ENCODE measurements around the gene TNFAIP8. TPM values are rescaled to one million over a fixed set of nuclear protein-coding genes. Genes with fewer than 3 reads are reported as not detected.
A peak's percentile ranks its signal among the peaks of the same experiment; 100 is the strongest.
"Not testable (repeated sequence)": the region's sequence is repeated elsewhere in the genome, so short reads cannot be mapped to it uniquely, and the experiment has no call there.

TNFAIP8 gene
- total and polyA plus RNA-seq, 3 experiments from 2014 or later, result 207 to 311 (median 295) TPM

DNA sequence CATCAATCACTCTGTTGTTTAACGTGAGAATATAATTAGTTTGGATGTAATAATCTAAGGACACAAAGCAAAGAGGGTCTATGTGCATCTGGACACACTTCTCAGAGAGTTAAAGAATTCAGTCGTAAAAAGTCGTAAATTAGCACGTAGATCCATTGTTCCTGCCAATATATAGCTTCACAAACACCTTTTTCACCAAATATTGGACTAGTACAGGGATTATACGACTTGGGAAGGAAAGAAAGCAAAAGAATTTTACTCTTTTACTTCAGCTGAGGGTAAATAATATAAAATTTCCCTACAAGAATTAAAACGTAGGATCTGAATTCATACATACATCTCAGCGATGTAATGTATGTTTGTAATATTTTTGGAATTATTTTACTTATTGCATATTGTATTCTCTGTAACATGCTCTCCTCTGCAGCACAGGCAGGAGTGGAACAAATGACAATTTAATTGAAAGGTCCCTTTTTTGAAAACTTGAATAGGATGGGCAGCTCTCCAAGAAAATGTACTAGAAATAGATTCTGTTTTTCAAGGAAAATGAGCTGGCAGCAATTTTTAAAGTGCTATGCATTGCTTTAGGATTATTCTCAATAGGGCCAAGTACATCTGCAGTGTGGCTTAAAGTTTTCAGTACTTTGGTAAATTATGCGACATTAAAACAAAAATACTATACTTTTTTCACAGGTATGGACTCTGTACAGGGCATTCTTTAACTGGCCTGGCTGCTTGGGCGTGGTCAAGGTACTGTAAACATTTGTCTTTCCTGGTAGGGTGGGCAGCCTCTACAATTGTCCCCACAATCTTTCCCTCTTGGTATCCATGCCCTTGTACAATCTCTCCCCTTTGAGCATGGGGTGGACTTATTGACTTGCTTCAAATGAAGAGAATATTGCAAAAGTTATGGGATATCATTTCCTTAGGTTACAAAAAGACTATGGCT lies 56.7 kb downstream of the TNFAIP8 start:
- no peak overlapping the region for H3K27ac ChIP-seq (ENCODE audit: low read depth, low read length)
- no peaks in the 10 kb centered on the region for H3K9me3 ChIP-seq (ENCODE audit: low read length)
- H3K36me3 ChIP-seq (ENCODE audit: insufficient read depth, low read length), result no peaks in the 10 kb centered on the region
- no peak overlapping the region for H3K4me3 ChIP-seq (ENCODE audit: low read length)
- Mint-ChIP-seq H3K36me3 (no peaks in the 10 kb centered on the region), H3K27me3 (peaks cover 3 to 4% of the 10 kb centered on the region in 2 donors), H3K4me1 (peaks cover 12 to 23% (median 16%) of the 10 kb centered on the region in 3 donors), H3K4me3 (peak overlapping the region in 4 of 7 donors; percentile 22 to 83 (median 78)), H3K27ac (no peak overlapping the region), H3K9me3 (no peaks in the 10 kb centered on the region)
- ChIA-PET CTCF (interaction anchor here (0.7 to 6.7 kb wide), 52 partner anchors 8 to 429 kb away, joined by 3 to 82 read pairs (median 5); partner anchors contain the start of genes DMXL1, DTWD2 and TNFAIP8), POLR2A (interaction anchor here (0.6 to 1.2 kb wide), 3 partner anchors 139 to 424 kb away, joined by 3 to 5 read pairs (median 3); partner anchors contain the start of gene DTWD2)
- peaks cover 11% of the 10 kb centered on the region for H3K4me1 ChIP-seq (ENCODE audit: insufficient read depth, low read length)
- no peak for DNase-seq
- no peaks in the 10 kb centered on the region for H3K27me3 ChIP-seq (ENCODE audit: insufficient read depth, low read length, poor library complexity, severe bottlenecking)

DNA sequence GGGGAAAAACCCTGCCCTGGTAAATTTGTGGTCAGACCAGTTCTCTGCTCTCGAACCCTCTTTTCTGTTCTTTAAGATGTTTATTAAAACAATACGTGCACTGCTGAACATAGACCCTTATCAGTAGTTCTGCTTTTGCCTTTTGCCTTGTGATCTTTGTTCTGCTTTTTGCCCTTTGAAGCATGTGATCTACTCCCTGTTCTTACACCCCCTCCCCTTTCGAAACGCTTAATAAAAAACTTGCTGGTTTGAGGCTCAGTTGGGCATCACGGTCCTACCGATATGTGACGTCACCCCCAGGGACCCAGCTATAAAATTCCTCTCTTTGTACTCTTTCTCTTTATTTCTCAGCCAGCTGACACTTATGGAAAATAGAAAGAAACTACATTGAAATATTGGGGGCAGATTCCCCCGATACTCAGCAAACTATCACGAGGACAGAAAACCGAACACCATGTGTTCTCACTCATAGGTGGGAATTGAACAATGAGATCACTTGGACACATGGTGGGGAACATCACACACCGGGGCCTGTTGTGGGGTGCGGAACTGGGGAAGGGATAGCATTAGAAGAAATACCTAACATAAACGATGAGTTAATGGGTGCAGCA lies 58.4 kb downstream of the TNFAIP8 start:
- H3K27me3 Mint-ChIP-seq; H3K9me3 ChIP-seq (ENCODE audit: low read length); H3K4me3 ChIP-seq (ENCODE audit: low read length); H3K36me3 ChIP-seq (ENCODE audit: insufficient read depth, low read length); H3K27ac ChIP-seq (ENCODE audit: low read depth, low read length); POLR2A ChIA-PET; H3K27ac Mint-ChIP-seq; DNase-seq; H3K36me3 Mint-ChIP-seq; H3K9me3 Mint-ChIP-seq; H3K27me3 ChIP-seq (ENCODE audit: insufficient read depth, low read length, poor library complexity, severe bottlenecking); H3K4me3 Mint-ChIP-seq: not testable (repeated sequence)
- H3K4me1 Mint-ChIP-seq, result peaks cover 15 to 29% (median 19%) of the 10 kb centered on the region in 3 donors
- CTCF ChIA-PET, result interaction anchor here (0.6 to 6.7 kb wide), 5 partner anchors 76 to 426 kb away, joined by 3 to 82 read pairs (median 24); partner anchors contain the start of genes DMXL1 and DTWD2
- peaks cover 15% of the 10 kb centered on the region for H3K4me1 ChIP-seq (ENCODE audit: insufficient read depth, low read length)

DNA sequence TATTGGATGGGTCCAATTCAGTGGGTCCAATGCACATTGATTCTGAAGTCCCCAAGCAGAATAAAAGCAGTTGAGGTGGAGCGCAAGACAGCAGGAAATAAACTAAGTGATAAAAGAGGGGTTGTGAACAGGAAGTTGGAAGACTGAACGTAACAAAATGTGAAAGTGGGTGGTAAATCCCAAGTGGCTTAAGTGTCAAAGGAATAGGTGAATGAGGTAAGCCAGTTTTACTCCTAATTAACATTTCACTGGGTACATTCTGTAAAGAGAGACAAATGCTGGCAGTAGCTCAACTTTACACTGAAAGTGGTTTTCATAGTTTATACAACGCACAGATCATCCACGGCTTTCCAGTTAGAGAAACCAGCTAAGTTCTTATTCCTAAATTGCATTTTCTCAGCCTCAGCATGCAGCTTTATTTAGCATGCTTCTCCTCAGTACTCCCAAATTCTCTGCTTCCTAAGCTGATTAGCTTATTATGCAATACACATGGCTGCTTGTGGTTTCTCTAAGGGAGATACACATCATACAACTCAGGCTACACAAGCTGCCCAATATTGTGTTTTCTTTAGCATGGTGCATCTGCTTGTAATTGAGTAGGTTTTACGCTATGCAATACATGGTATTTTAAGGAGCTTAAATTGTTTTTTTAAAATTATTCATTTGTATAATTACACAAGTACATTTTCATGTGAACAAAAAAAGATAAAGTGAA lies 62.2 kb downstream of the TNFAIP8 start:
- no peaks in the 10 kb centered on the region for H3K9me3 Mint-ChIP-seq
- no peaks in the 10 kb centered on the region for H3K36me3 Mint-ChIP-seq
- H3K4me1 ChIP-seq (ENCODE audit: insufficient read depth, low read length), result peaks cover 5% of the 10 kb centered on the region
- no peak overlapping the region for H3K27ac ChIP-seq (ENCODE audit: low read depth, low read length)
- ChIA-PET CTCF (interaction anchor here (0.6 to 1.4 kb wide), 4 partner anchors 17 to 430 kb away, joined by 3 to 5 read pairs (median 4); partner anchors contain the start of gene DTWD2), POLR2A (no interaction called here)
- H3K4me1 Mint-ChIP-seq, result peaks cover 7 to 10% (median 8%) of the 10 kb centered on the region in 3 donors
- H3K27me3 ChIP-seq (ENCODE audit: insufficient read depth, low read length, poor library complexity, severe bottlenecking), result no peaks in the 10 kb centered on the region
- H3K36me3 ChIP-seq (ENCODE audit: insufficient read depth, low read length), result no peaks in the 10 kb centered on the region
- H3K27me3 Mint-ChIP-seq, result peaks cover 2 to 4% of the 10 kb centered on the region in 2 donors
- H3K4me3 ChIP-seq (ENCODE audit: low read length), result no peak overlapping the region
- no peak overlapping the region for H3K4me3 Mint-ChIP-seq
- DNase-seq, result no peak
- no peak overlapping the region for H3K27ac Mint-ChIP-seq
- H3K9me3 ChIP-seq (ENCODE audit: low read length), result no peaks in the 10 kb centered on the region

DNA sequence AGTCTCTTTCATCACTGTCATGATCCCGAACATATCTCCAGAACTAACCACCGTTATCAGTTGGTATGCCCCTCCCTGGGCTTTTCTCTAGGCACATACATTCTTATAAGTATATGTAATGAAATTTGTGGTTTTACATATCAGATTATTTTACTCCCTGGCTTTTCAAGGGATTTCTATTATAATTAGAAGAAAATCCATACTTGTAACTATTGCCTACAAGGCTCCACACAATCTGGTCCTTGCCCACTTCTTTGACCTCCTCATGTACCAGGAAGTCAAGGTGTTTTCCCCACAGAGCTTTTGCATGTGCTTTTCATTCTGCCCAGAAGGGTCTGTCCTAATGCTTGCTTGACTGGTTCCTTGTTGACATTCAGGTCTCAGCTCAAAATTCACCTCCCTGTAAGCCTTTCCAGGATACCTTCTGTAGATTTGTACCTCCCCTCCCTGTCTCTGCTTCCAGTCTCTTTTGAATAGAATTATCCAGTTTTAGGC lies 62.8 kb downstream of the TNFAIP8 start:
- Mint-ChIP-seq H3K27ac (no peak overlapping the region), H3K9me3 (no peaks in the 10 kb centered on the region), H3K4me1 (peaks cover 7 to 10% (median 8%) of the 10 kb centered on the region in 3 donors), H3K4me3 (no peak overlapping the region), H3K36me3 (no peaks in the 10 kb centered on the region), H3K27me3 (peaks cover 2 to 4% of the 10 kb centered on the region in 2 donors)
- Histone ChIP-seq H3K27me3 (ENCODE audit: insufficient read depth, low read length, poor library complexity, severe bottlenecking) (no peaks in the 10 kb centered on the region), H3K27ac (ENCODE audit: low read depth, low read length) (no peak overlapping the region), H3K36me3 (ENCODE audit: insufficient read depth, low read length) (no peaks in the 10 kb centered on the region), H3K4me1 (ENCODE audit: insufficient read depth, low read length) (peaks cover 5% of the 10 kb centered on the region), H3K9me3 (ENCODE audit: low read length) (no peaks in the 10 kb centered on the region), H3K4me3 (ENCODE audit: low read length) (no peak overlapping the region)
- DNase-seq, result no peak
- ChIA-PET POLR2A (no interaction called here), CTCF (interaction anchor here (0.7 to 1.4 kb wide), 3 partner anchors 16 to 430 kb away, joined by 3 to 5 read pairs (median 5); partner anchors contain the start of gene DTWD2)

DNA sequence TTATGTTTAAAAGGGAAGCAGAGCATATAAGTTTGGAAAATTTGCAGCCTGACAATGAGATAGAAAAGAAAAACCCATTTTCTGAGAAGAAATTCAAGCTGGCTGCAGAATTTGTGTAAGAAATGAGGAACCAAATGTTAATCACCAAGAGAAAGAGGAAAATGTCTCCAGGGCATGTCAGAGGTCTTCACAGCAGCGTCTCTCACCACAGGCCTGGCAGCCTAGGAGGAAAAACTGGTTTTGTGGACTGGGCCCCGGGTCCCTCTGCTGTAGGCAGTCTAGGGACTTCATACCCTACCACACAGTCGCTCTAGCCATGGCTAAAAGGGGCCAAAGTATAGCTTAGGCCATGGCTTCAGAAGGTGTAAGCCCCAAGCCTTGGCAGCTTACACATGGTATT lies 64.3 kb downstream of the TNFAIP8 start:
- H3K4me3 Mint-ChIP-seq, result no peak overlapping the region
- no peaks in the 10 kb centered on the region for H3K9me3 Mint-ChIP-seq
- Histone ChIP-seq H3K27me3 (ENCODE audit: insufficient read depth, low read length, poor library complexity, severe bottlenecking) (no peaks in the 10 kb centered on the region), H3K9me3 (ENCODE audit: low read length) (no peaks in the 10 kb centered on the region), H3K27ac (ENCODE audit: low read depth, low read length) (no peak overlapping the region), H3K4me1 (ENCODE audit: insufficient read depth, low read length) (peaks cover 5% of the 10 kb centered on the region), H3K36me3 (ENCODE audit: insufficient read depth, low read length) (no peaks in the 10 kb centered on the region), H3K4me3 (ENCODE audit: low read length) (no peak overlapping the region)
- H3K4me1 Mint-ChIP-seq, result peaks cover 7 to 10% (median 8%) of the 10 kb centered on the region in 3 donors
- no peak overlapping the region for H3K27ac Mint-ChIP-seq
- H3K27me3 Mint-ChIP-seq, result peaks cover 2 to 5% of the 10 kb centered on the region in 2 donors
- no peaks in the 10 kb centered on the region for H3K36me3 Mint-ChIP-seq
- ChIA-PET POLR2A (no interaction called here), CTCF (interaction anchor here (1.1 to 1.3 kb wide), 2 partner anchors 8 to 432 kb away, joined by 4 to 6 read pairs; partner anchors contain the start of gene DTWD2)
- DNase-seq, result no peak

DNA sequence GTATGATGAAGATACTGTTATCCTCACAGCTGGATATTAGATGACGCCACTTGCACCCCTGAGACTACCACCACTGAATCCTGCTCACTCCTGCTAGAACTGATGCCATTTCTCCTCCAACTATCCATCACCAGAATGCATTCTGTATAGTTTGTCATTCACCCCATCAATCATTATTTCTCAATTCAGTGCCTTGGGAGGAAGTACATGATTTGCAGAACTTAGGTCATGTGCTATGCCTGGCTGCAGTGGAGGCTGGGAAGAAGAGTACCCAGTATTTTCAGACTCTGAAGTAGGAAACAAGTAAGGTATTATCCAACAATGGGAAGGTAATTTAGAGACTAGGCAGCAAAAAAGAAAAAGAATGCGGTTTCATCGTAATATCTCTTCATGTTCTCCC lies 70.2 kb downstream of the TNFAIP8 start:
- no peaks in the 10 kb centered on the region for H3K27me3 ChIP-seq (ENCODE audit: insufficient read depth, low read length, poor library complexity, severe bottlenecking)
- CTCF ChIA-PET, result no interaction called here
- Mint-ChIP-seq H3K9me3 (no peaks in the 10 kb centered on the region), H3K4me3 (no peak overlapping the region), H3K4me1 (no peaks in the 10 kb centered on the region), H3K27me3 (peaks cover 0 to 14% of the 10 kb centered on the region in 2 donors), H3K27ac (no peak overlapping the region), H3K36me3 (no peaks in the 10 kb centered on the region)
- DNase-seq, result no peak
- no peaks in the 10 kb centered on the region for H3K36me3 ChIP-seq (ENCODE audit: insufficient read depth, low read length)
- H3K4me1 ChIP-seq (ENCODE audit: insufficient read depth, low read length), result no peaks in the 10 kb centered on the region
- POLR2A ChIA-PET, result no interaction called here
- H3K4me3 ChIP-seq (ENCODE audit: low read length), result no peak overlapping the region
- no peak overlapping the region for H3K27ac ChIP-seq (ENCODE audit: low read depth, low read length)
- no peaks in the 10 kb centered on the region for H3K9me3 ChIP-seq (ENCODE audit: low read length)

DNA sequence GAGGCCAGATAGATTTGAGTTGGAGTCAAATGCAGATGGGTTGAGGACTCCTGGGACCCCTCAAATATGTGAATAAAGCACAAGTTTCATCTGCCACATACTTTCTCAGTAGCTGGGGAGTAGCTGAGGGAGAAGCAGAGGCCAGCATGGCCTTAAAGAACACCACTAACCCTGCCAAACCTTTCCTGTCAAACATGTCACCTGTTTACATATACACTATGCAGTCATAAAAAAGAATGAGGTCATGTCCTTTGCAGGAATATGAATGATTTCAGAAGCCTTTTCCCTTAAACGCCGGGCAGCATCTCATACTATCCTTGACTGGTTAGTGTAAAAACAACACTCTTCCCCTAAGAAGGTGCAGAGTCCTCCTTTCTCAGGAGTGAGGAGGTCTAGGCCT lies 71.2 kb downstream of the TNFAIP8 start:
- POLR2A ChIA-PET, result no interaction called here
- Histone ChIP-seq H3K9me3 (ENCODE audit: low read length) (no peaks in the 10 kb centered on the region), H3K27ac (ENCODE audit: low read depth, low read length) (no peak overlapping the region), H3K27me3 (ENCODE audit: insufficient read depth, low read length, poor library complexity, severe bottlenecking) (no peaks in the 10 kb centered on the region), H3K4me1 (ENCODE audit: insufficient read depth, low read length) (no peaks in the 10 kb centered on the region), H3K4me3 (ENCODE audit: low read length) (no peak overlapping the region), H3K36me3 (ENCODE audit: insufficient read depth, low read length) (no peaks in the 10 kb centered on the region)
- Mint-ChIP-seq H3K4me3 (peak overlapping the region in 1 of 7 donors; percentile 48), H3K36me3 (peaks cover 0 to 3% (median 0%) of the 10 kb centered on the region in 3 donors), H3K4me1 (no peaks in the 10 kb centered on the region), H3K27ac (peak overlapping the region in 1 of 8 donors; percentile 10), H3K9me3 (no peaks in the 10 kb centered on the region), H3K27me3 (peaks cover 4 to 21% of the 10 kb centered on the region in 2 donors)
- CTCF ChIA-PET, result no interaction called here
- no peak for DNase-seq

All from CD8-positive, alpha-beta memory T cell (primary cell).